Peyer's patch (tissue), 4 donors: ENCODE measurements around the gene FCER1G. TPM values are rescaled to one million over a fixed set of nuclear protein-coding genes. Genes with fewer than 3 reads are reported as not detected.

Experiments
- DNase-seq, 3 donors: peaks; one replicate each; pipeline ENCODE4 v3.0.0-alpha.2; 2017 to 2019
- H3K27ac ChIP-seq, 4 donors: fragments of 200-600 bp; sonication (generic); one replicate each; pipeline ENCODE4 v1.5.1; 2016 to 2019
- H3K27me3 ChIP-seq, 2 donors: fragments of 200-600 bp; sonication (generic); one replicate each; pipeline ENCODE4 v1.5.1; 2019
- H3K36me3 ChIP-seq, 3 donors: fragments of 200-600 bp; sonication (generic); one replicate each; pipeline ENCODE4 v1.5.1; 2016 to 2019
- H3K4me1 ChIP-seq, 4 donors: fragments of 200-600 bp; sonication (generic); one replicate each; pipeline ENCODE4 v1.5.1; 2016 to 2019
- H3K4me3 ChIP-seq, 4 donors: fragments of 200-600 bp; sonication (generic); 1 replicate in 3 of 4; 2 replicates in 1 of 4; pipeline ENCODE4 v1.5.1; 2016 to 2019; ENCODE audit warnings: mild to moderate bottlenecking in 1 of 4
- H3K9me3 ChIP-seq, 4 donors: fragments of 200-600 bp; sonication (generic); one replicate each; pipeline ENCODE4 v1.5.1; 2016 to 2019; ENCODE audit warnings: mild to moderate bottlenecking in 1 of 4
- POLR2A ChIP-seq, 2 donors: fragments of 450-650 bp; IDR thresholded peaks; one replicate each; pipeline ENCODE4 v1.5.1; 2017; ENCODE audit warnings: antibody characterized with exemption in 2 of 2, mild to moderate bottlenecking in 2 of 2, moderate library complexity in 2 of 2
- total RNA-seq, 4 donors: library from RNA; depleted of rRNA; stranded (reverse); fragments of >200 nt; gene quantifications; one replicate each; pipeline ENCODE4 v1.1.0, GENCODE V29; 2016
- TF ChIP-seq, protein P1 (sequence below), 6 experiments: fragments of 450-650 bp in 4 of 6; fragments of 200-600 bp in 2 of 6; sonication (generic) in 1 of 6; IDR thresholded peaks; one replicate each; pipeline ENCODE4 v1.5.1; 2017 to 2019; ENCODE audit warnings: antibody characterized with exemption in 6 of 6, mild to moderate bottlenecking in 3 of 6, moderate library complexity in 1 of 6

FCER1G gene
- total RNA-seq, 4 donors from 2014 or later = 5.1 to 33.8 (median 11.9) TPM; not detected in 1

GRCh38 chr1:161198194-161198896 is 16.8 kb upstream of the FCER1G start:
- peaks cover 0 to 44% (median 8%) of the 10 kb centered on the region in 4 donors for H3K4me1 ChIP-seq
- H3K4me3 ChIP-seq = peak overlapping the region; percentile 2 to 45 (median 26)
- no peak for DNase-seq
- H3K36me3 ChIP-seq = no peaks in the 10 kb centered on the region
- TF ChIP-seq, protein P1, sequence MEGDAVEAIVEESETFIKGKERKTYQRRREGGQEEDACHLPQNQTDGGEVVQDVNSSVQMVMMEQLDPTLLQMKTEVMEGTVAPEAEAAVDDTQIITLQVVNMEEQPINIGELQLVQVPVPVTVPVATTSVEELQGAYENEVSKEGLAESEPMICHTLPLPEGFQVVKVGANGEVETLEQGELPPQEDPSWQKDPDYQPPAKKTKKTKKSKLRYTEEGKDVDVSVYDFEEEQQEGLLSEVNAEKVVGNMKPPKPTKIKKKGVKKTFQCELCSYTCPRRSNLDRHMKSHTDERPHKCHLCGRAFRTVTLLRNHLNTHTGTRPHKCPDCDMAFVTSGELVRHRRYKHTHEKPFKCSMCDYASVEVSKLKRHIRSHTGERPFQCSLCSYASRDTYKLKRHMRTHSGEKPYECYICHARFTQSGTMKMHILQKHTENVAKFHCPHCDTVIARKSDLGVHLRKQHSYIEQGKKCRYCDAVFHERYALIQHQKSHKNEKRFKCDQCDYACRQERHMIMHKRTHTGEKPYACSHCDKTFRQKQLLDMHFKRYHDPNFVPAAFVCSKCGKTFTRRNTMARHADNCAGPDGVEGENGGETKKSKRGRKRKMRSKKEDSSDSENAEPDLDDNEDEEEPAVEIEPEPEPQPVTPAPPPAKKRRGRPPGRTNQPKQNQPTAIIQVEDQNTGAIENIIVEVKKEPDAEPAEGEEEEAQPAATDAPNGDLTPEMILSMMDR (IDR thresholded peaks at IDR 0.05) = no peak
- no peak for TF ChIP-seq POLR2A (IDR thresholded peaks at IDR 0.05)
- H3K27ac ChIP-seq = peak overlapping the region; percentile 38 to 95 (median 80)
- no peaks in the 10 kb centered on the region for H3K27me3 ChIP-seq
- H3K9me3 ChIP-seq = no peaks in the 10 kb centered on the region

GRCh38 chr1:161198897-161199431 is 16.1 kb upstream of the FCER1G start, which contains the start of gene ADAMTS4:
ADAMTS4 (minus strand) TSS chr1:161199054; CDS start chr1:161198627, 427 bp downstream.
- peak in 1 of 3 donors; percentile 73 for DNase-seq
- peak within 1 kb of the TSS; percentile 79 to 95 (median 88) for H3K27ac ChIP-seq
- peak in 1 of 2 donors; percentile 48 for TF ChIP-seq POLR2A (IDR thresholded peaks at IDR 0.05)
- TF ChIP-seq, protein P1 (IDR thresholded peaks at IDR 0.05) = no peak
- peaks cover 0 to 6% (median 0%) of the 10 kb centered on the region in 3 donors for H3K36me3 ChIP-seq
- H3K4me3 ChIP-seq = peak within 1 kb of the TSS; percentile 2 to 45 (median 26)
- H3K9me3 ChIP-seq = no peaks in the 10 kb centered on the region
- H3K27me3 ChIP-seq = no peaks in the 10 kb centered on the region
- peaks cover 0 to 42% (median 8%) of the 10 kb centered on the region in 4 donors for H3K4me1 ChIP-seq

DNA sequence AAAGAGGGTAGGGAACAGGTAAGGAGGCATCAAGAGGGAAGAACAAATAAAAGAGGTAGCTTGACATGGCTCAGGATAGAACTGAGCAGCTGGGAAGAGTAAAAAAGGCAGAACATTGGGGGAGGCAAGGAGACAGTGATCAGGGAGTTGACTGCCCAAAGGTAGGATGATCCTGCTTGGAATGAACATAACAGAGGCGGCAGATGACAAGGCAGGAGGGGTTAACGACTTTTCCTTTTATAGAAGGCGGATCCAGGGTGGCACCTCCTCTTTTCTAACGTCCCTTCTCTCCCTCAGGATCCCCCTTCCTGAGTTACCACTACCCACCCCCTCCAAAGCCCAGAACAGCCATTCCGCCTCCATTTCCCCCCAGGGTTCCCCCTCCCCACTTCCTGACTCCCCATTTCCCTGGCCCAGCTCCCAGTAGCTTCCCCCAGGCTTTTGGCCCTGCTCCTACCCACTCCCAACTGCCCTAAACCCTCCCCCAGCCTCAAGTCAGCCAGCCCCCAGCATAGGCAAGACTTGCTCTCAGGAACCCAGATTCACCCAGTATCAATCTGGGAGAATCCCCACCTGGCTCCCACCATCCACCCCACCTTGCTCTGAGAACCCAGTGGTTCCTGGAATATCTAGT is 15.5 kb upstream of the FCER1G start:
- no peak overlapping the region for H3K4me3 ChIP-seq

GRCh38 chr1:161200421-161200991 is 14.6 kb upstream of the FCER1G start:
- no peak for TF ChIP-seq POLR2A (IDR thresholded peaks at IDR 0.05)
- TF ChIP-seq, protein P1 (IDR thresholded peaks at IDR 0.05) = no peak
- H3K9me3 ChIP-seq = no peaks in the 10 kb centered on the region
- peak overlapping the region; percentile 79 to 95 (median 88) for H3K27ac ChIP-seq
- H3K27me3 ChIP-seq = no peaks in the 10 kb centered on the region
- no peak overlapping the region for H3K4me3 ChIP-seq
- no peak for DNase-seq
- peaks cover 0 to 21% (median 0%) of the 10 kb centered on the region in 3 donors for H3K36me3 ChIP-seq
- H3K4me1 ChIP-seq = peaks cover 0 to 57% (median 2%) of the 10 kb centered on the region in 4 donors

More for the DNA sequence above, 15.5 kb upstream of the FCER1G start:
- Histone ChIP-seq H3K9me3 (no peaks in the 10 kb centered on the region), H3K36me3 (peaks cover 0 to 12% (median 0%) of the 10 kb centered on the region in 3 donors), H3K4me1 (peaks cover 0 to 48% (median 6%) of the 10 kb centered on the region in 4 donors), H3K27ac (peak overlapping the region; percentile 79 to 95 (median 88)), H3K27me3 (no peaks in the 10 kb centered on the region)
- no peak for TF ChIP-seq POLR2A (IDR thresholded peaks at IDR 0.05)
- TF ChIP-seq, protein P1 (IDR thresholded peaks at IDR 0.05) = no peak
- no peak for DNase-seq
